ENCODE data around the gene NUDT5.
A peak's percentile ranks its signal among the peaks of the same experiment; 100 is the strongest.

Gene NUDT5

DNA sequence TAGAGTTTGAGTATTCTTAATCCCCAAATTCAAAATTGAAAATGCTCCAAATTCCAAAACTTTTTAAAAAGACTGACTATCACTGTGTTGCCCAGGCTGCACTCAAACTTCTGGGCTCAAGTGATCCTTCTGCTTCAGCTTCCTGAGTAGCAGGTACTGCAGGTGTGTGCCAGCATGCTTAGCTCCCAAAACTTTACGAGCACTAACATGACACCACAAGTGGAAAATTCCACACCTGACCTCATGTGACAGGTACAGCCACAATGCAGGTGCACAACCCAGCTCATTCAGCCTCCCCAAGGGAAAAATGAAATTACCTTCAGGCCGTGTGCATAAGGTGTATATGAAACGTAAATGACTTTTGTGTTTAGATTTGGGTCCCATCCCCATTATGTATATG lies 16.8 kb upstream of the NUDT5 start:
- no peaks in the 10 kb centered on the region for H3K9me3 ChIP-seq (ENCODE audit: insufficient read depth, low read length)
- H3K4me1 ChIP-seq (ENCODE audit: low read length) = peaks cover 43% of the 10 kb centered on the region
- H3K36me3 ChIP-seq (replicated peaks; ENCODE audit: low read depth, low read length) = peaks cover 40% of the 10 kb centered on the region
- H3K27ac ChIP-seq (ENCODE audit: low read length) = peak overlapping the region; percentile 36; the same call in 1 of the 2 replicates
- H3K27me3 ChIP-seq (ENCODE audit: low read depth, low read length) = no peaks in the 10 kb centered on the region
- TF ChIP-seq EZH2phosphoT487 (IDR thresholded peaks at IDR 0.05; ENCODE audit: low read depth) = no peak
- TF ChIP-seq, protein P1, sequence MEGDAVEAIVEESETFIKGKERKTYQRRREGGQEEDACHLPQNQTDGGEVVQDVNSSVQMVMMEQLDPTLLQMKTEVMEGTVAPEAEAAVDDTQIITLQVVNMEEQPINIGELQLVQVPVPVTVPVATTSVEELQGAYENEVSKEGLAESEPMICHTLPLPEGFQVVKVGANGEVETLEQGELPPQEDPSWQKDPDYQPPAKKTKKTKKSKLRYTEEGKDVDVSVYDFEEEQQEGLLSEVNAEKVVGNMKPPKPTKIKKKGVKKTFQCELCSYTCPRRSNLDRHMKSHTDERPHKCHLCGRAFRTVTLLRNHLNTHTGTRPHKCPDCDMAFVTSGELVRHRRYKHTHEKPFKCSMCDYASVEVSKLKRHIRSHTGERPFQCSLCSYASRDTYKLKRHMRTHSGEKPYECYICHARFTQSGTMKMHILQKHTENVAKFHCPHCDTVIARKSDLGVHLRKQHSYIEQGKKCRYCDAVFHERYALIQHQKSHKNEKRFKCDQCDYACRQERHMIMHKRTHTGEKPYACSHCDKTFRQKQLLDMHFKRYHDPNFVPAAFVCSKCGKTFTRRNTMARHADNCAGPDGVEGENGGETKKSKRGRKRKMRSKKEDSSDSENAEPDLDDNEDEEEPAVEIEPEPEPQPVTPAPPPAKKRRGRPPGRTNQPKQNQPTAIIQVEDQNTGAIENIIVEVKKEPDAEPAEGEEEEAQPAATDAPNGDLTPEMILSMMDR (IDR thresholded peaks at IDR 0.05; ENCODE audit: low read depth, low read length) = no peak
- no peak overlapping the region for H3K4me3 ChIP-seq (ENCODE audit: low read length)
- peaks cover 50% of the 10 kb centered on the region for H3K79me2 ChIP-seq (ENCODE audit: low read length)
- H3K9ac ChIP-seq (ENCODE audit: low read length) = no peak overlapping the region
- H3K4me2 ChIP-seq (ENCODE audit: low read length) = no peak overlapping the region
- H4K20me1 ChIP-seq (ENCODE audit: insufficient read depth, low read length) = no peaks in the 10 kb centered on the region
- H2AFZ ChIP-seq (ENCODE audit: low read depth, low read length) = no peak overlapping the region

DNA sequence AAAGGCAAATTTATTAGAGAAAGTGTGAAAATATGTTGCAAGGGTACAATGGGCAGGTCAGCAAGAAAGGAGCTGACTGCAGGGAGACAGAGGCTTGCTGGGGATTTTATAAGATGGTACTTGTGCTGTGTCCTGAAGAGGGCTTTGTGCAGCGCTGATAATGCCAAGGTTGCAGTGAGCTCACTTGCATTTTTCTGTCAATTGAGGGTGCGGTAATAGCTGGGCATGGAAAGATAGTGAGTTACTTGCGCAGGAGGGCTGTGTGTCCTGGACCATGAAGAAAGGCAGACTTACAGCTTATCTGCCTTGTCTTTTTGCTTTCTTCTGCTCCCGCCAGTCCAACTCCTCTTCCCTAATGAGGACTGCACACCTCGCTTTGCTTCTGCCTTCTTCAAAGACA lies 12.8 kb upstream of the NUDT5 start:
- Histone ChIP-seq H2AFZ (ENCODE audit: low read depth, low read length) (no peak overlapping the region), H3K9me3 (ENCODE audit: insufficient read depth, low read length) (no peaks in the 10 kb centered on the region), H3K4me3 (ENCODE audit: low read length) (no peak overlapping the region), H3K4me2 (ENCODE audit: low read length) (no peak overlapping the region), H3K27ac (ENCODE audit: low read length) (no peak overlapping the region), H3K36me3 (replicated peaks; ENCODE audit: low read depth, low read length) (peaks cover 28% of the 10 kb centered on the region), H3K27me3 (ENCODE audit: low read depth, low read length) (no peaks in the 10 kb centered on the region), H3K9ac (ENCODE audit: low read length) (no peak overlapping the region), H3K4me1 (ENCODE audit: low read length) (peaks cover 31% of the 10 kb centered on the region), H3K79me2 (ENCODE audit: low read length) (peaks cover 66% of the 10 kb centered on the region), H4K20me1 (ENCODE audit: insufficient read depth, low read length) (no peaks in the 10 kb centered on the region)
- no peak for TF ChIP-seq EZH2phosphoT487 (IDR thresholded peaks at IDR 0.05; ENCODE audit: low read depth)
- TF ChIP-seq, protein P1 (IDR thresholded peaks at IDR 0.05; ENCODE audit: low read depth, low read length) = no peak

DNA sequence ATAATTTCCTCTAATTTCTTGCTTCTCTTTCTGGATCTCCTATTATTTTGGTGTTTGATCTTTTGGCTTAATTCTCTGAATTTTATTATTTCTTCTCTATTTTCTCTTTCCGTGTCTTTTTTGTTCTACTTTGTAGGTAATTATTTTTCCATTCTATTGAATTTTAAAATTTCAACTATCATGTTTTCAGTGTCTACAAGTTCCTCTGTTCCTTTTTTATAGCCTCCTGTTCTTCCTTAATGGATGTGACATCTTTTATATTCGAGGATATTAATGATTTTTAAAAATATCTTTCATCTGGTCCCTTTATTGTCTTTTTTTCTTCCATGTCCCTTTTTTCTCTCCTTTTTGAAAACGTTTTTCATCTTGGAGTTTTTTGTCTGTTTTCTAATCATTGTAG lies 11.4 kb upstream of the NUDT5 start:
- Histone ChIP-seq H3K4me3 (ENCODE audit: low read length) (no peak overlapping the region), H3K4me1 (ENCODE audit: low read length) (peaks cover 24% of the 10 kb centered on the region), H3K79me2 (ENCODE audit: low read length) (peaks cover 69% of the 10 kb centered on the region), H3K4me2 (ENCODE audit: low read length) (no peak overlapping the region), H3K9ac (ENCODE audit: low read length) (no peak overlapping the region), H2AFZ (ENCODE audit: low read depth, low read length) (no peak overlapping the region), H3K27me3 (ENCODE audit: low read depth, low read length) (no peaks in the 10 kb centered on the region), H4K20me1 (ENCODE audit: insufficient read depth, low read length) (0 out of 2 replicates have a peak, but pooled peaks cover 3% of the 10 kb centered on the region), H3K9me3 (ENCODE audit: insufficient read depth, low read length) (no peaks in the 10 kb centered on the region), H3K36me3 (replicated peaks; ENCODE audit: low read depth, low read length) (peaks cover 31% of the 10 kb centered on the region), H3K27ac (ENCODE audit: low read length) (no peak overlapping the region)
- no peak for TF ChIP-seq EZH2phosphoT487 (IDR thresholded peaks at IDR 0.05; ENCODE audit: low read depth)
- TF ChIP-seq, protein P1 (IDR thresholded peaks at IDR 0.05; ENCODE audit: low read depth, low read length) = no peak

DNA sequence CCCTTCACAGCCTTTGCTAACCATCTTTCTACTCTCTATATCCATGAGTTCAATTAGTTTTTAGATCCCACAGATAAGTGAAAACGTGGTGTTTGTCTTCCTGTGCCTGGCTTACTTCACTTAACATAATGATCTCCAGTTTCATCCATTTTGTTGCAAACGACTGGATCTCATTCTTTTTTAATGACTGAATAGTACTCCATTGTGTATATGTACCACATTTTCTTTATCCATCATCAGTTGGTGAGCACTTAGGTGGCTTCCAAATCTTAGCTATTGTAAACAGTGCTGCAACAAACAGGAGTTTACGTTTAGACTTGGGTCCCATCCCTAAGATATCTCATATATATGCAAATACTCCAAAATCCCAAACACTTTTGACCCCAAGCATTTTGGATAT lies 9.4 kb upstream of the NUDT5 start:
- H3K4me3 ChIP-seq (ENCODE audit: low read length) = no peak overlapping the region

More for the DNA sequence above, 9.4 kb upstream of the NUDT5 start:
- Histone ChIP-seq H3K9ac (ENCODE audit: low read length) (no peak overlapping the region), H3K4me1 (ENCODE audit: low read length) (peaks cover 6% of the 10 kb centered on the region), H3K27me3 (ENCODE audit: low read depth, low read length) (no peaks in the 10 kb centered on the region), H3K36me3 (replicated peaks; ENCODE audit: low read depth, low read length) (peaks cover 34% of the 10 kb centered on the region), H4K20me1 (ENCODE audit: insufficient read depth, low read length) (peaks cover 10% of the 10 kb centered on the region), H3K79me2 (ENCODE audit: low read length) (peaks cover 89% of the 10 kb centered on the region), H3K27ac (ENCODE audit: low read length) (no peak overlapping the region), H3K9me3 (ENCODE audit: insufficient read depth, low read length) (no peaks in the 10 kb centered on the region), H3K4me2 (ENCODE audit: low read length) (no peak overlapping the region), H2AFZ (ENCODE audit: low read depth, low read length) (no peak overlapping the region)
- TF ChIP-seq, protein P1 (IDR thresholded peaks at IDR 0.05; ENCODE audit: low read depth, low read length) = no peak
- TF ChIP-seq EZH2phosphoT487 (IDR thresholded peaks at IDR 0.05; ENCODE audit: low read depth) = no peak

All from OCI-LY3 (cell line).